HCT116 (cell line): Measurements from ENCODE around the gene ACBD4. TPM values are rescaled to one million over a fixed set of nuclear protein-coding genes. Genes with fewer than 3 reads are reported as not detected.

Source experiments
- ATAC-seq: fragments of 200-7000 bp; cut with Tn5 transposase; 2 replicates; pipeline ENCODE4 v1.9.1; 2020; ENCODE audit warnings: mild to moderate bottlenecking, moderate library complexity
- BruUV-seq: library from RNA; stranded (reverse); fragments of 400-500 nt; replicated peaks from 2 replicates; lab custom pipeline; 2021; lab: Mats Ljungman, UMichigan
- CTCF ChIA-PET: fragments of 300-600 bp; sonication (Branson Sonifier 250); formaldehyde crosslinking; loops from one replicate; lab custom pipeline; 2021; ENCODE audit warnings: antibody characterized with exemption; lab: Charles Lee
- POLR2A ChIA-PET: fragments of 300-600, 350-600 bp; sonication (Branson Sonifier 250); formaldehyde crosslinking; loops from one replicate; lab custom pipeline; 2021; ENCODE audit warnings: antibody characterized with exemption; lab: Charles Lee
- RAD21 ChIA-PET, 2 experiments: fragments of 300-600 bp; sonication (Branson Sonifier 250); formaldehyde crosslinking; loops; one replicate each; lab custom pipeline; 2023; ENCODE audit warnings: low total read pairs in 2 of 2; ENCODE audit not compliant: uncharacterized antibody in 2 of 2, unreplicated experiment in 2 of 2, low non-redundant PET in 1 of 2; lab: Charles Lee
- DNase-seq: peaks from one replicate; pipeline ENCODE4 v3.0.0-alpha.2; 2010; ENCODE audit warnings: low read depth, low spot score
- H2AFZ ChIP-seq: fragments of 200-600 bp; shearing (Covaris generic), sonication (generic); 2 replicates; pipeline ENCODE4 v1.6.1; 2017; ENCODE audit warnings: low read depth, mixed run types, mixed read lengths, antibody characterized with exemption, low read length; ENCODE audit not compliant: poor library complexity, severe bottlenecking
- H3K27ac ChIP-seq: 2 replicates; pipeline ENCODE4 v1.5.1; 2012; ENCODE audit warnings: low read depth, low read length
- H3K27me3 ChIP-seq: fragments of 200-600 bp; sonication (generic); 2 replicates; pipeline ENCODE4 v1.6.1; 2016; ENCODE audit warnings: mixed run types, low read length, mixed read lengths; ENCODE audit not compliant: insufficient read depth
- H3K36me3 ChIP-seq, 2 experiments: fragments of 200-500 bp in 1 of 2; fragments of 200-600 bp in 1 of 2; sonication (Bioruptor generic) in 1 of 2; sonication (generic) in 1 of 2; 2 replicates each; pipeline versions ENCODE4 v1.5.1 to v1.6.1; 2014 to 2016; ENCODE audit warnings: low read length in 2 of 2, inconsistent platforms in 1 of 2, mixed read lengths in 1 of 2, mixed run types in 1 of 2; ENCODE audit not compliant: insufficient read depth in 2 of 2, control insufficient read depth in 1 of 2
- H3K4me1 ChIP-seq, 2 experiments: fragments of 200-600 bp in 1 of 2; sonication (generic) in 1 of 2; 2 replicates each; pipeline versions ENCODE4 v1.5.1 to v1.6.1; 2012 to 2017; ENCODE audit warnings: low read length in 2 of 2, inconsistent platforms in 1 of 2, mild to moderate bottlenecking in 1 of 2, mixed read lengths in 1 of 2, mixed run types in 1 of 2, moderate library complexity in 1 of 2; ENCODE audit not compliant: insufficient read depth in 2 of 2, control insufficient read depth in 1 of 2
- H3K4me2 ChIP-seq: fragments of 200-600 bp; sonication (generic); 2 replicates; pipeline ENCODE4 v1.6.1; 2017; ENCODE audit warnings: mixed run types, low read length, mixed read lengths
- H3K4me3 ChIP-seq, 2 experiments: fragments of 200-600 bp in 1 of 2; sonication (generic) in 1 of 2; replicated peaks in 1 of 2; 2 replicates each; pipeline ENCODE4 v1.5.1; 2011 to 2016; ENCODE audit warnings: low read length in 2 of 2, control low read depth in 1 of 2, low read depth in 1 of 2, mild to moderate bottlenecking in 1 of 2, mixed read lengths in 1 of 2, mixed run types in 1 of 2
- H3K79me2 ChIP-seq: fragments of 200-600 bp; sonication (generic); 2 replicates; pipeline ENCODE4 v1.6.1; 2017; ENCODE audit warnings: mild to moderate bottlenecking, mixed run types, low read length, moderate library complexity, mixed read lengths; ENCODE audit not compliant: insufficient read depth
- H3K9ac ChIP-seq: fragments of 200-600 bp; sonication (generic); 2 replicates; pipeline ENCODE4 v1.6.1; 2016; ENCODE audit warnings: low read length, mixed read lengths
- H3K9me2 ChIP-seq: fragments of 200-600 bp; sonication (generic), shearing (Covaris generic); 2 replicates; pipeline ENCODE4 v1.6.1; 2017; ENCODE audit warnings: mixed run types, mild to moderate bottlenecking, moderate library complexity; ENCODE audit not compliant: insufficient read depth
- H3K9me3 ChIP-seq, 2 experiments: fragments of 200-500 bp in 1 of 2; fragments of 200-600 bp in 1 of 2; sonication (Bioruptor generic) in 1 of 2; sonication (generic) in 1 of 2; 2 replicates each; pipeline ENCODE4 v1.6.1; 2014 to 2017; ENCODE audit warnings: low read length in 2 of 2, mixed read lengths in 2 of 2, inconsistent platforms in 1 of 2, low read depth in 1 of 2, mild to moderate bottlenecking in 1 of 2, mixed run types in 1 of 2, moderate library complexity in 1 of 2; ENCODE audit not compliant: control insufficient read depth in 1 of 2, insufficient read depth in 1 of 2
- H4K20me1 ChIP-seq: fragments of 200-600 bp; sonication (generic), shearing (Covaris generic); 2 replicates; pipeline ENCODE4 v1.6.1; 2017; ENCODE audit warnings: mixed run types, mild to moderate bottlenecking, moderate library complexity; ENCODE audit not compliant: insufficient read depth
- EGR1 ChIP-seq: IDR thresholded peaks from 2 replicates; pipeline ENCODE4 v1.6.1; 2012; ENCODE audit warnings: low read depth
- POLR2AphosphoS5 ChIP-seq: IDR thresholded peaks from 2 replicates; pipeline ENCODE4 v1.6.1; 2011; ENCODE audit warnings: mild to moderate bottlenecking, low read depth, low read length, moderate library complexity
- REST ChIP-seq: IDR thresholded peaks from 2 replicates; pipeline ENCODE4 v1.6.1; 2012; ENCODE audit warnings: low read depth
- SIN3A ChIP-seq: IDR thresholded peaks from 2 replicates; pipeline ENCODE4 v1.6.1; 2012; ENCODE audit warnings: low read depth
- ZFX ChIP-seq: fragments of 450-650 bp; IDR thresholded peaks from 2 replicates; pipeline ENCODE4 v1.6.1; 2017
- intact Hi-C: fragments of 100-400 bp; cut with micrococcal nuclease; formaldehyde crosslinking; loops from 2 replicates; pipeline ENCODE4 v1.10.0; 2022
- total RNA-seq: library from RNA; stranded (reverse); gene quantifications from one replicate; pipeline ENCODE4 v1.2.1, GENCODE V29; 2021; ENCODE audit not compliant: unreplicated experiment

The ACBD4 gene
- total RNA-seq, 1 experiment from 2014 or later, result 13.6 TPM

- H3K79me2 ChIP-seq, result peaks cover 38% of the 10 kb centered on the region
- no peaks in the 10 kb centered on the region for H3K36me3 ChIP-seq
- no peak for DNase-seq
- H3K9ac ChIP-seq, result no peak overlapping the region
- no peaks in the 10 kb centered on the region for H3K27me3 ChIP-seq
- ChIA-PET CTCF (interaction anchor here (1.2 to 9.7 kb wide), 2 partner anchors 21 to 40 kb away, joined by 3 to 129 read pairs; partner anchors contain the start of gene ACBD4), RAD21 (interaction anchor here (0.8 to 1.8 kb wide), 3 partner anchors 19 to 42 kb away, joined by 3 to 8 read pairs (median 4); no protein-coding TSS in a partner anchor), POLR2A (interaction anchor here (4.1 kb wide), 1 partner anchor 17 kb away, joined by 15 read pairs; no protein-coding TSS in a partner anchor)
- H2AFZ ChIP-seq, result no peak overlapping the region
- no peak overlapping the region for H3K4me3 ChIP-seq
- ATAC-seq, result no peak
- TF ChIP-seq REST, result no peak
- TF ChIP-seq ZFX, result no peak
- TF ChIP-seq SIN3A, result no peak
- TF ChIP-seq POLR2AphosphoS5, result no peak; the same call in 1 of the 2 replicates
- TF ChIP-seq EGR1, result no peak
- no peaks in the 10 kb centered on the region for H3K9me2 ChIP-seq
- H3K4me1 ChIP-seq, result peaks cover 25 to 33% of the 10 kb centered on the region in 2 experiments
- intact Hi-C loops, result no loop called here
- no TSS peak for BruUV-seq
- H3K27ac ChIP-seq, result no peak overlapping the region
- H3K9me3 ChIP-seq, result no peaks in the 10 kb centered on the region
- no peak overlapping the region for H3K4me2 ChIP-seq
- H4K20me1 ChIP-seq, result 0 out of 2 replicates have a peak, but pooled peaks cover 3% of the 10 kb centered on the region
Measured at GRCh38 chr17:45156242-45156641, 20.8 kb downstream of the ACBD4 start.
